GM11168 (cell line): ENCODE measurements around the gene FOXP1.

Experiments
- in situ Hi-C: fragments of 300-500 bp; cut with MboI; formaldehyde crosslinking; loops from one replicate; pipeline ENCODE4 v1.12.0; 2022; ENCODE audit warnings: low sequenced_read_pairs; ENCODE audit not compliant: unreplicated experiment

FOXP1 gene

GRCh38 chr3:71175691-71176365 lies 407.7 kb downstream of the FOXP1 start:
- in situ Hi-C loops: no loop called here

- in situ Hi-C loops: no loop called here
Measured at GRCh38 chr3:71172951-71173350, 410.6 kb downstream of the FOXP1 start.

- in situ Hi-C loops: no loop called here
Measured at GRCh38 chr3:71172189-71172588, 411.3 kb downstream of the FOXP1 start.

GRCh38 chr3:71171247-71171646 lies 412.3 kb downstream of the FOXP1 start:
- in situ Hi-C loops: no loop called here

GRCh38 chr3:71168880-71169411 lies 414.6 kb downstream of the FOXP1 start:
- in situ Hi-C loops: no loop called here

GRCh38 chr3:71168121-71168721 lies 415.3 kb downstream of the FOXP1 start:
- in situ Hi-C loops: no loop called here

- in situ Hi-C loops: no loop called here
Measured at GRCh38 chr3:71166339-71167240, 416.9 kb downstream of the FOXP1 start.

GRCh38 chr3:71164881-71165280 lies 418.6 kb downstream of the FOXP1 start:
- in situ Hi-C loops: no loop called here

GRCh38 chr3:71163198-71163918 lies 420.2 kb downstream of the FOXP1 start:
- in situ Hi-C loops: no loop called here

- in situ Hi-C loops: no loop called here
Measured at GRCh38 chr3:71162221-71162620, 421.3 kb downstream of the FOXP1 start.

- in situ Hi-C loops: no loop called here
Measured at GRCh38 chr3:71160785-71161546, 422.6 kb downstream of the FOXP1 start.

- in situ Hi-C loops: no loop called here
Measured at GRCh38 chr3:71156062-71156665, 427.4 kb downstream of the FOXP1 start.

GRCh38 chr3:71154846-71155245 lies 428.7 kb downstream of the FOXP1 start:
- in situ Hi-C loops: no loop called here

- in situ Hi-C loops: no loop called here
Measured at GRCh38 chr3:71153713-71154112, 429.8 kb downstream of the FOXP1 start.

- in situ Hi-C loops: no loop called here
Measured at GRCh38 chr3:71152892-71153265, 430.6 kb downstream of the FOXP1 start.

- in situ Hi-C loops: no loop called here
Measured at GRCh38 chr3:71152039-71152891, 431.3 kb downstream of the FOXP1 start.

- in situ Hi-C loops: no loop called here
Measured at GRCh38 chr3:71149959-71150954, 433.3 kb downstream of the FOXP1 start.
